ENCODE results near the gene INTU. TPM values are rescaled to one million over a fixed set of nuclear protein-coding genes. Genes with fewer than 3 reads are reported as not detected.

Gene INTU
- total and polyA plus RNA-seq, 10 donors, result 0.85 to 9.1 (median 3.7) TPM

DNA sequence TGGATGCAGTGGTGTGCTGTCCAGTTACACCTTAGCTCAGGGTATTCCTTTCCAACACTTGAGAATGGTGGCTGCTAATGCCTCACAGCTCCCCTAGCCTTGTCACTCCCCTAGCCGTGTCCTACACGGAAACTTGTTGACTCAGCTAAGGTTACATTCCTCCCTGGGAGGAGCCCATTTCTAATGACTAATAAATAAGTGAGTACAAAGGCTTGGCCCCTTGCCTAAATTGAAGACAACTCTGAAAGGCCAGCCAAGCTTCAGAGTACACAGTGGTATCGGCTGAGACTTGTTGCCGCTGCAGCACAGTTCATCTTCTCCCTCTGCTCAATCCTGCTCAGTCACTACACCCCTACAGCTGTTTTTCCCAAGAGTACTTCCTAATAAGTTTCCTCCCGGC, 76.2 kb downstream of the INTU start:
- Histone ChIP-seq H3K4me3 (no peak overlapping the region), H3K9me3 (no peaks in the 10 kb centered on the region), H3K36me3 (peaks cover 0 to 7% (median 0%) of the 10 kb centered on the region in 6 donors), H3K4me1 (no peaks in the 10 kb centered on the region), H3K27ac (no peak overlapping the region), H3K27me3 (replicated peaks in 1 of 7) (no peaks in the 10 kb centered on the region)
- WGBS, 5 donors, result 72 to 87% (median 82%) methylated on average over 5 of the region's 5 CpGs
- no peak for TF ChIP-seq POLR2AphosphoS5 (IDR thresholded peaks at IDR 0.05)
- TF ChIP-seq POLR2A (IDR thresholded peaks at IDR 0.05), result no peak
- TF ChIP-seq, protein P1, sequence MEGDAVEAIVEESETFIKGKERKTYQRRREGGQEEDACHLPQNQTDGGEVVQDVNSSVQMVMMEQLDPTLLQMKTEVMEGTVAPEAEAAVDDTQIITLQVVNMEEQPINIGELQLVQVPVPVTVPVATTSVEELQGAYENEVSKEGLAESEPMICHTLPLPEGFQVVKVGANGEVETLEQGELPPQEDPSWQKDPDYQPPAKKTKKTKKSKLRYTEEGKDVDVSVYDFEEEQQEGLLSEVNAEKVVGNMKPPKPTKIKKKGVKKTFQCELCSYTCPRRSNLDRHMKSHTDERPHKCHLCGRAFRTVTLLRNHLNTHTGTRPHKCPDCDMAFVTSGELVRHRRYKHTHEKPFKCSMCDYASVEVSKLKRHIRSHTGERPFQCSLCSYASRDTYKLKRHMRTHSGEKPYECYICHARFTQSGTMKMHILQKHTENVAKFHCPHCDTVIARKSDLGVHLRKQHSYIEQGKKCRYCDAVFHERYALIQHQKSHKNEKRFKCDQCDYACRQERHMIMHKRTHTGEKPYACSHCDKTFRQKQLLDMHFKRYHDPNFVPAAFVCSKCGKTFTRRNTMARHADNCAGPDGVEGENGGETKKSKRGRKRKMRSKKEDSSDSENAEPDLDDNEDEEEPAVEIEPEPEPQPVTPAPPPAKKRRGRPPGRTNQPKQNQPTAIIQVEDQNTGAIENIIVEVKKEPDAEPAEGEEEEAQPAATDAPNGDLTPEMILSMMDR (IDR thresholded peaks at IDR 0.05 in 8 of 11, conservative IDR thresholded peaks at IDR 0.05 in 3 of 11), result no peak
- intact Hi-C loops (cut with DNase I; ENCODE audit: low total_unique reads), result no loop called here
- no peak for DNase-seq

DNA sequence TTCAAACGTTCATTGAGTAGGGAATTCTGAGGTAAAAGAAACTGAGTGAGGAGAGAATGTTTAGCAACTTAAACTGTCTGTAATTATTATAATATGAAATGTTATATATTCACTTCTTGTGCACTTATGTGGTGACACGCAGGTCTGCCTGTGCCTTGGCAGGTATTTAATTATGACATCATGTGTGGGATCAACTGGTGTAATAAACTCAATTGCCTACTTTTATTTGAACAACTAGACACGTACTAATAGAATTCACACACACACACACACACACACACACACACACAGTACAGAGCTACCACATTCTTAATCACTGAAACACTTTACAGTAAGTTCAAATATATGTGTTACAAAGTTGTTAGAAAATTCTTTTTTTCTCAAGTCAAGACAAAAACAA, 76.7 kb downstream of the INTU start:
- Histone ChIP-seq H3K4me1 (no peaks in the 10 kb centered on the region), H3K36me3 (peaks cover 0 to 7% (median 0%) of the 10 kb centered on the region in 6 donors), H3K27ac (no peak overlapping the region), H3K9me3 (no peaks in the 10 kb centered on the region), H3K4me3 (no peak overlapping the region), H3K27me3 (replicated peaks in 1 of 7) (no peaks in the 10 kb centered on the region)
- 80 to 92% (median 86%) methylated on average over 3 of the region's 3 CpGs for WGBS, 5 donors
- TF ChIP-seq POLR2AphosphoS5 (IDR thresholded peaks at IDR 0.05) (no peak), POLR2A (IDR thresholded peaks at IDR 0.05) (no peak)
- TF ChIP-seq, protein P1 (IDR thresholded peaks at IDR 0.05 in 8 of 11, conservative IDR thresholded peaks at IDR 0.05 in 3 of 11), result no peak
- no peak for DNase-seq
- intact Hi-C loops (cut with DNase I; ENCODE audit: low total_unique reads), result no loop called here

DNA sequence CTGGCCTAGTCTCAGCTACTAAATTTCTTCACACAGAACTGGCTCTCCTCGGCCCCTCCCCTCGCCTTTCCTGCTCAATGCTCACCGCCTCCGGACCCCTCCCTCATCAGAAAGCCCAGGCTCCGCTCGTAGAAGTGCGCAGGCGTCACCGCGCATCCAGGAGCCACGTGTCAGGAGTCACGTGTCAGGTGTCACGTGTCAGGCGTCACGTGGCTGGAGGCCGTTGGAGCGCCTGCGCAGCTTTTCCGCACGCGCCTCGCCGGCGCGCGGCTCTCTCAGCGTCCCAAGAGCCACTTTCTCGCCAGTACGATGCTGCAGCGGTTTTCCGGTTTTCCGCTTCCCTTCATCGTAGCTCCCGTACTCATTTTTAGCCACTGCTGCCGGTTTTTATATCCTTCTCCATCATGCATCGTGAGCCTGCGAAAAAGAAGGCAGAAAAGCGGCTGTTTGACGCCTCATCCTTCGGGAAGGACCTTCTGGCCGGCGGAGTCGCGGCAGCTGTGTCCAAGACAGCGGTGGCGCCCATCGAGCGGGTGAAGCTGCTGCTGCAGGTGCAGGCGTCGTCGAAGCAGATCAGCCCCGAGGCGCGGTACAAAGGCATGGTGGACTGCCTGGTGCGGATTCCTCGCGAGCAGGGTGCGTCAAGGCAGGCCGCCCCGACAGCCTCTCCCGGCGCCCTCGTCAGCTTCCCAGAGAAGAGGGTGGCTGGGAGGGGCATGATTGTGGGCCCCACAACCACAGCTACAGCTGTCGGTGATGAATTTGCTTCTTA, 97.6 kb downstream of the INTU start, which contains the start of gene SLC25A31:
TSS of gene SLC25A31 (plus strand) at position 259 of the 772 bp plus-strand sequence. CDS start at position 405, 146 bp downstream.
- TF ChIP-seq, protein P1 (IDR thresholded peaks at IDR 0.05 in 8 of 11, conservative IDR thresholded peaks at IDR 0.05 in 3 of 11), result no peak
- no peak for TF ChIP-seq POLR2AphosphoS5 (IDR thresholded peaks at IDR 0.05)
- TF ChIP-seq POLR2A (IDR thresholded peaks at IDR 0.05), result no peak
- 94 to 97% (median 95%) methylated on average over 64 of the region's 64 CpGs for WGBS, 5 donors
- intact Hi-C loops (cut with DNase I; ENCODE audit: low total_unique reads), result loop anchor here (5.0 kb wide), 1 partner anchor 123 kb away; no protein-coding TSS in a partner anchor
- H3K27me3 ChIP-seq (replicated peaks in 1 of 7), result no peaks in the 10 kb centered on the region
- no peaks in the 10 kb centered on the region for H3K36me3 ChIP-seq
- no peak within 1 kb of the TSS for H3K4me3 ChIP-seq
- no peaks in the 10 kb centered on the region for H3K4me1 ChIP-seq
- no peaks in the 10 kb centered on the region for H3K9me3 ChIP-seq
- DNase-seq, result peak; percentile 74
- no peak within 1 kb of the TSS for H3K27ac ChIP-seq

DNA sequence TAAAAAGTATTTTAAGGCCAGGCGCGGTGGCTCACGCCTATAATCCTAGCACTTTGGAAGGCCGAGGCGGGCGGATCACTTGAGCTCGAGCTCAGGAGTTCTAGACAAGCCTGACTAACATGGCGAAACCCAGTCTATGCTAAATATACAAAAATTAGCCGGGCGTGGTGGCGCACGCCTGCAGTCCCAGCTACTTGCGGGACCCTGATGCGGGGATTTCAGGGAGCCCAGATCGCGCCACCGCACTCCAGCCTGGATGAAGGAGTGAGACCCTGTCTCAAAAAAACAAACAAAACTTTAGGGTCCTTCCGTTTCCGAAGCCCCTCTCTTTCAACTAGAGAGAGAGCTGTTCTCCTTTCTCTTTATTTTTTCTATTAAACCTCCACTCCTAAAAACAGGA, 98.6 kb downstream of the INTU start:
- intact Hi-C loops (cut with DNase I; ENCODE audit: low total_unique reads), result loop anchor here (5.0 kb wide), 1 partner anchor 124 kb away; no protein-coding TSS in a partner anchor
- Histone ChIP-seq H3K9me3 (no peaks in the 10 kb centered on the region), H3K4me3 (no peak overlapping the region), H3K27ac (no peak overlapping the region), H3K27me3 (replicated peaks in 1 of 7) (no peaks in the 10 kb centered on the region), H3K4me1 (no peaks in the 10 kb centered on the region), H3K36me3 (no peaks in the 10 kb centered on the region)
- no peak for TF ChIP-seq POLR2AphosphoS5 (IDR thresholded peaks at IDR 0.05)
- no peak for TF ChIP-seq POLR2A (IDR thresholded peaks at IDR 0.05)
- TF ChIP-seq, protein P1 (IDR thresholded peaks at IDR 0.05 in 8 of 11, conservative IDR thresholded peaks at IDR 0.05 in 3 of 11), result no peak
- WGBS, 5 donors, result 94 to 98% (median 95%) methylated on average over 19 of the region's 19 CpGs
- DNase-seq, result no peak

Measured in spleen (tissue), 11 donors.